Kidney (tissue), 14 donors: ENCODE results near the gene PGLYRP2. TPM values are rescaled to one million over a fixed set of nuclear protein-coding genes. Genes with fewer than 3 reads are reported as not detected.
"Not testable (repeated sequence)": the region's sequence is repeated elsewhere in the genome, so short reads cannot be mapped to it uniquely, and the experiment has no call there.

Source experiments
- DNase-seq, 5 donors: peaks; one replicate each; pipeline ENCODE4 v3.0.0-alpha.2; 2013 to 2020
- FAIRE-seq: peaks from 2 replicates; lab custom pipeline; 2012; peaks lifted over from hg19 to GRCh38; lab: Jason Lieb, UNC
- H3K27ac ChIP-seq, 2 donors: one replicate each; pipeline ENCODE4 v1.7.0; 2013; ENCODE audit warnings: low read depth in 2 of 2, low read length in 2 of 2, inconsistent platforms in 1 of 2
- H3K27me3 ChIP-seq: one replicate; pipeline ENCODE4 v1.7.1; 2013; ENCODE audit warnings: low read length, inconsistent platforms; ENCODE audit not compliant: control insufficient read depth, insufficient read depth
- H3K36me3 ChIP-seq, 3 donors: one replicate each; pipeline versions ENCODE4 v1.7.0 to v1.7.1; 2013; ENCODE audit warnings: low read length in 3 of 3, control low read depth in 1 of 3, inconsistent platforms in 1 of 3; ENCODE audit not compliant: insufficient read depth in 3 of 3, control insufficient read depth in 2 of 3
- H3K4me1 ChIP-seq, 3 donors: one replicate each; pipeline versions ENCODE4 v1.7.0 to v1.7.1; 2013; ENCODE audit warnings: low read length in 3 of 3, inconsistent platforms in 1 of 3, low read depth in 1 of 3; ENCODE audit not compliant: control insufficient read depth in 2 of 3, insufficient read depth in 2 of 3
- H3K4me3 ChIP-seq, 3 donors: one replicate each; pipeline versions ENCODE4 v1.7.0 to v1.8.1; 2013; ENCODE audit warnings: low read length in 3 of 3, control low read depth in 1 of 3, inconsistent platforms in 1 of 3
- H3K9ac ChIP-seq, 3 donors: one replicate each; pipeline versions ENCODE4 v1.7.0 to v1.7.1; 2013; ENCODE audit warnings: low read length in 3 of 3, control low read depth in 1 of 3, inconsistent platforms in 1 of 3
- H3K9me3 ChIP-seq, 3 donors: one replicate each; pipeline versions ENCODE4 v1.7.0 to v1.7.1; 2013; ENCODE audit warnings: low read length in 3 of 3, control low read depth in 1 of 3, inconsistent platforms in 1 of 3; ENCODE audit not compliant: control insufficient read depth in 2 of 3, insufficient read depth in 1 of 3
- CTCF ChIP-seq: IDR thresholded peaks from 3 replicates; pipeline ENCODE4 v1.5.1; 2012; ENCODE audit warnings: mild to moderate bottlenecking, moderate library complexity, borderline replicate concordance; ENCODE audit not compliant: insufficient read depth; ENCODE audit errors: extremely low read depth
- intact Hi-C: fragments of 100-400 bp; cut with DNase I; formaldehyde crosslinking; loops from one replicate; pipeline ENCODE4 v1.11.1; 2022
- polyA plus RNA-seq: library from polyadenylated mRNA; stranded (reverse); fragments of 350-450 nt; fragmentation: Illumina TruSeq; extraction: RNeasy Lipid Tissue Mini Kit (QIAGEN cat#74804); gene quantifications from one replicate; pipeline ENCODE4 v1.2.3, GENCODE V29; 2014; ENCODE audit warnings: low read depth, low replicate concordance; ENCODE audit not compliant: insufficient read depth
- total RNA-seq: library from RNA; stranded (reverse); fragmentation: NEBNext Ultra II Directional; extraction: Animal tissue kit (Norgen Biotek cat#: 25700); gene quantifications from one replicate; pipeline ENCODE4 v1.2.1, GENCODE V29; 2021
- donor health status: control.
- donor health status: control.
- donor health status: control.
- donor health status: control.
- donor health status: control.
- donor health status: DM: yes; HTN: yes; CAD: no.
- donor health status: Normal renal cell carcinoma (clear cell type).

PGLYRP2 gene
- total and polyA plus RNA-seq, 2 donors from 2014 or later, result not detected

- no peak overlapping the region for H3K4me3 ChIP-seq
- no peaks in the 10 kb centered on the region for H3K27me3 ChIP-seq
- peak in 1 of 5 donors; percentile 38 for DNase-seq
- H3K9me3 ChIP-seq, result no peaks in the 10 kb centered on the region
- H3K4me1 ChIP-seq, result no peaks in the 10 kb centered on the region
- intact Hi-C loops, result no loop called here
- H3K27ac ChIP-seq, result no peak overlapping the region
- no peak for TF ChIP-seq CTCF
- FAIRE-seq, result no peak
- H3K9ac ChIP-seq, result no peak overlapping the region
- no peaks in the 10 kb centered on the region for H3K36me3 ChIP-seq
These were observed 3.0 kb downstream of the PGLYRP2 start for GRCh38 chr19:15476325-15476724.

GRCh38 chr19:15475611-15476010 is 3.7 kb downstream of the PGLYRP2 start:
- FAIRE-seq, result no peak

GRCh38 chr19:15475169-15475568 is 4.1 kb downstream of the PGLYRP2 start:
- Histone ChIP-seq H3K4me1 (no peaks in the 10 kb centered on the region), H3K4me3 (no peak overlapping the region), H3K9ac (no peak overlapping the region), H3K36me3 (no peaks in the 10 kb centered on the region), H3K27ac (no peak overlapping the region), H3K9me3 (no peaks in the 10 kb centered on the region), H3K27me3 (no peaks in the 10 kb centered on the region)
- no peak for DNase-seq
- intact Hi-C loops, result no loop called here
- no peak for FAIRE-seq
- no peak for TF ChIP-seq CTCF

More at GRCh38 chr19:15475611-15476010, 3.7 kb downstream of the PGLYRP2 start:
- H3K4me1 ChIP-seq, result no peaks in the 10 kb centered on the region
- no peak overlapping the region for H3K4me3 ChIP-seq
- H3K9me3 ChIP-seq, result no peaks in the 10 kb centered on the region
- intact Hi-C loops, result no loop called here
- TF ChIP-seq CTCF, result no peak
- H3K36me3 ChIP-seq, result no peaks in the 10 kb centered on the region
- no peak overlapping the region for H3K9ac ChIP-seq
- no peak overlapping the region for H3K27ac ChIP-seq
- no peaks in the 10 kb centered on the region for H3K27me3 ChIP-seq
- DNase-seq, result no peak

- H3K4me3 ChIP-seq, H3K9ac ChIP-seq, H3K36me3 ChIP-seq, H3K9me3 ChIP-seq, H3K27ac ChIP-seq, FAIRE-seq, H3K4me1 ChIP-seq, intact Hi-C loops, DNase-seq, H3K27me3 ChIP-seq: not testable (repeated sequence)
These were observed 5.5 kb downstream of the PGLYRP2 start for GRCh38 chr19:15473821-15474220.
